HUES64 (cell line): ENCODE data around the gene LAS1L.
"Not testable (repeated sequence)": the region's sequence is repeated elsewhere in the genome, so short reads cannot be mapped to it uniquely, and the experiment has no call there.

Source experiments
- H3K27ac ChIP-seq: 2 replicates; pipeline ENCODE4 v1.7.0; 2013; ENCODE audit warnings: low read depth, low read length, inconsistent platforms
- H3K27me3 ChIP-seq: 2 replicates; pipeline ENCODE4 v1.6.1; 2013; ENCODE audit warnings: mild to moderate bottlenecking, low read length; ENCODE audit not compliant: insufficient read depth
- H3K36me3 ChIP-seq: 2 replicates; pipeline ENCODE4 v1.6.1; 2013; ENCODE audit warnings: mild to moderate bottlenecking, low read length; ENCODE audit not compliant: insufficient read depth
- H3K4me1 ChIP-seq: 2 replicates; pipeline ENCODE4 v1.6.1; 2013; ENCODE audit warnings: mild to moderate bottlenecking, low read length, moderate library complexity; ENCODE audit not compliant: insufficient read depth
- H3K4me3 ChIP-seq: 2 replicates; pipeline ENCODE4 v1.5.1; 2013; ENCODE audit warnings: mild to moderate bottlenecking, low read length, moderate library complexity
- H3K9ac ChIP-seq: 2 replicates; pipeline ENCODE4 v1.6.1; 2013; ENCODE audit warnings: mild to moderate bottlenecking, low read depth, low read length
- H3K9me3 ChIP-seq: 2 replicates; pipeline ENCODE4 v1.6.1; 2013; ENCODE audit warnings: low read depth, low read length; ENCODE audit not compliant: insufficient read depth
- WGBS: fragments of 150-250, 120-280 bp; methylation state at CpG from one replicate; pipeline ENCODE4 v1.1.7; 2013; ENCODE audit warnings: missing lambda C conversion rate; 5-methylcytosine and 5-hydroxymethylcytosine counted together

LAS1L gene

GRCh38 chrX:65516756-65517155, 17.8 kb downstream of the LAS1L start:
- Histone ChIP-seq H3K36me3 (peaks cover 85% of the 10 kb centered on the region), H3K4me1 (no peaks in the 10 kb centered on the region), H3K4me3 (no peak overlapping the region), H3K27ac (no peak overlapping the region), H3K9me3 (no peaks in the 10 kb centered on the region), H3K27me3 (no peaks in the 10 kb centered on the region), H3K9ac (no peak overlapping the region)
- WGBS: 95% methylated on average over 3 of the region's 3 CpGs

GRCh38 chrX:65513610-65514009, 21.0 kb downstream of the LAS1L start:
- H3K9ac ChIP-seq: no peak overlapping the region
- no CpG with 5 or more reads among the region's 1 CpG for WGBS
- no peaks in the 10 kb centered on the region for H3K27me3 ChIP-seq
- peaks cover 85% of the 10 kb centered on the region for H3K36me3 ChIP-seq
- no peak overlapping the region for H3K27ac ChIP-seq
- H3K9me3 ChIP-seq: no peaks in the 10 kb centered on the region
- H3K4me3 ChIP-seq: no peak overlapping the region
- H3K4me1 ChIP-seq: no peaks in the 10 kb centered on the region

GRCh38 chrX:65509400-65509799, 25.2 kb downstream of the LAS1L start:
- Histone ChIP-seq H3K9ac (no peak overlapping the region), H3K4me3 (no peak overlapping the region), H3K4me1 (peaks cover 3% of the 10 kb centered on the region; the same call in 1 of the 2 replicates), H3K27me3 (no peaks in the 10 kb centered on the region), H3K9me3 (no peaks in the 10 kb centered on the region), H3K27ac (no peak overlapping the region), H3K36me3 (peaks cover 66% of the 10 kb centered on the region)
- 90% methylated on average over 3 of the region's 4 CpGs for WGBS

- 100% methylated on average over 2 of the region's 4 CpGs for WGBS
- no peaks in the 10 kb centered on the region for H3K27me3 ChIP-seq
- H3K4me3 ChIP-seq: no peak overlapping the region
- H3K9ac ChIP-seq: no peak overlapping the region
- no peaks in the 10 kb centered on the region for H3K9me3 ChIP-seq
- H3K27ac ChIP-seq: no peak overlapping the region
- H3K4me1 ChIP-seq: peaks cover 3% of the 10 kb centered on the region; the same call in 1 of the 2 replicates
- peaks cover 60% of the 10 kb centered on the region for H3K36me3 ChIP-seq
Observed at GRCh38 chrX:65508851-65509250, 25.7 kb downstream of the LAS1L start.

DNA sequence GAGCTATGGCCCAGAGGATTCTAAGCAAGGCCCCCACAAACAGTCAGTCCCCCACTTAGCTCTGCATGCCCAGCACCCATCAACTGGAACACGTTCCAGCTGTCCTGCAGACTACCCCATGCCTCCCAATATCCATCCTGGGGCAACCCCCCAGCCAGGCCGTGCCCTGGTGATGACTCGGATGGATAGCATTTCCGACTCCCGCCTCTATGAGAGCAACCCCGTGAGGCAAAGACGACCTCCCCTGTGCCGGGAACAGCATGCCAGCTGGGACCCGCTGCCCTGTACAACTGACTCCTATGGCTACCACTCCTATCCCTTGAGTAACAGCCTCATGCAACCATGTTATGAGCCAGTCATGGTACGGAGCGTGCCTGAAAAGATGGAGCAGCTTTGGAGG, 32.0 kb downstream of the LAS1L start:
- Histone ChIP-seq H3K9ac (no peak overlapping the region), H3K27ac (no peak overlapping the region), H3K4me1 (peaks cover 3% of the 10 kb centered on the region; the same call in 1 of the 2 replicates), H3K27me3 (no peaks in the 10 kb centered on the region), H3K9me3 (no peaks in the 10 kb centered on the region), H3K4me3 (no peak overlapping the region), H3K36me3 (peaks cover 14% of the 10 kb centered on the region; the same call in 1 of the 2 replicates)
- WGBS: 82% methylated on average over 11 of the region's 11 CpGs

DNA sequence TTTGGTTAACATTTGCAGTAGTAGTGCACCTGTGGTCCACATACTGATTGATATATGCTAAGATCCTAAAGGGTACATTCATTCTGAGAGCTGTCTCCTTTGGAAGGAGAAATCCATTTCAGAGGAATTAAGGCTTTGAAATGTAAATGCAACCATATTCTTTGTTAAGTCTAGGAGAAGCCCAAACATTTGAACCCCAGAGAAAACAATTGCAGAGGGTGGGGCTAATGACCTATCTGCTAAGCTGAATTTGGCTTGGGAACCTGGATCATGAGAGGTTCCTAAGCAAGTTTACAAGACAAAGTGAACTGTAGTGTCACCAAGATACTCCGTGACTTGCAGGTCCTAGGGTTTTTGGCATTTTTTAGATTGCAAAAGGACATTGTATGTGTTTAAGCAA, 41.2 kb downstream of the LAS1L start:
- Histone ChIP-seq H3K27ac (no peak overlapping the region; the same call in 1 of the 2 replicates), H3K9ac (no peak overlapping the region), H3K27me3 (no peaks in the 10 kb centered on the region), H3K4me3 (no peak overlapping the region), H3K36me3 (no peaks in the 10 kb centered on the region), H3K9me3 (no peaks in the 10 kb centered on the region), H3K4me1 (peaks cover 7% of the 10 kb centered on the region; the same call in 1 of the 2 replicates)
- 27% methylated on average over 1 of the region's 1 CpG for WGBS

- no peaks in the 10 kb centered on the region for H3K36me3 ChIP-seq
- H3K4me1 ChIP-seq: peaks cover 7% of the 10 kb centered on the region; the same call in 1 of the 2 replicates
- no peak overlapping the region for H3K4me3 ChIP-seq
- WGBS: 89% methylated on average over 1 of the region's 3 CpGs
- H3K9me3 ChIP-seq: no peaks in the 10 kb centered on the region
- no peak overlapping the region for H3K27ac ChIP-seq
- no peaks in the 10 kb centered on the region for H3K27me3 ChIP-seq
- H3K9ac ChIP-seq: no peak overlapping the region
Observed at GRCh38 chrX:65491620-65492019, 43.0 kb downstream of the LAS1L start.

GRCh38 chrX:65488495-65488894, 46.1 kb downstream of the LAS1L start:
- no peak overlapping the region for H3K9ac ChIP-seq
- peaks cover 11% of the 10 kb centered on the region; the same call in 1 of the 2 replicates for H3K4me1 ChIP-seq
- H3K27me3 ChIP-seq: no peaks in the 10 kb centered on the region
- no peaks in the 10 kb centered on the region for H3K9me3 ChIP-seq
- no peak overlapping the region for H3K27ac ChIP-seq
- no peaks in the 10 kb centered on the region for H3K36me3 ChIP-seq
- 90% methylated on average over 5 of the region's 5 CpGs for WGBS
- no peak overlapping the region for H3K4me3 ChIP-seq

- Histone ChIP-seq H3K27ac (peak overlapping the region; percentile 71; the same call in 1 of the 2 replicates), H3K36me3 (no peaks in the 10 kb centered on the region), H3K9ac (no peak overlapping the region), H3K4me1 (peaks cover 13% of the 10 kb centered on the region), H3K4me3 (no peak overlapping the region), H3K27me3 (no peaks in the 10 kb centered on the region), H3K9me3 (no peaks in the 10 kb centered on the region)
- WGBS: 22% methylated on average over 1 of the region's 3 CpGs
Observed at GRCh38 chrX:65480960-65481359, 53.6 kb downstream of the LAS1L start.

- H3K36me3 ChIP-seq, H3K27me3 ChIP-seq, H3K4me3 ChIP-seq, H3K27ac ChIP-seq, H3K9me3 ChIP-seq, H3K9ac ChIP-seq: not testable (repeated sequence)
- H3K4me1 ChIP-seq: peaks cover 11% of the 10 kb centered on the region; the same call in 1 of the 2 replicates
- 100% methylated on average over 1 of the region's 3 CpGs for WGBS
Observed at GRCh38 chrX:65479102-65479501, 55.5 kb downstream of the LAS1L start.

DNA sequence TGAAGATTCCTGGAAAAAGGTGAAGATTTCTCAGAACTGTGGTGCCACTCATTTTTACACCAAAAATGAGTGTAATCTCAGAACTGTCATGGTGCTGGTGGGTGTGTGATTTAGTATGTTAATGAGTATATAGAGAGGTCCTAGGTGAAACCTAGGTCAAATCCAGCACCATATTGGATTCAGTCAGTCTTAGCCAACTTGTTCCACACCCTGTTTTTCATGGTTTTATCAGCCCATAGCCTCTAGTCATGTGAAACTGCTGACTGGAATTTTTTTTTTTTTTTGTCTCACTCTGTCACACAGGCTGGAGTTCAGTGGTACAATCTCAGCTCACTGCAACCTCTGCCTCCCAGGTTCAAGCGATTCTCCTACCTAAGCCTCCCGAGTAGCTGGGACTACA, 58.0 kb downstream of the LAS1L start:
- H3K27ac ChIP-seq: no peak overlapping the region
- no peaks in the 10 kb centered on the region for H3K36me3 ChIP-seq
- no peak overlapping the region for H3K9ac ChIP-seq
- 80% methylated on average over 2 of the region's 2 CpGs for WGBS
- no peak overlapping the region for H3K4me3 ChIP-seq
- no peaks in the 10 kb centered on the region for H3K27me3 ChIP-seq
- peaks cover 7% of the 10 kb centered on the region; the same call in 1 of the 2 replicates for H3K4me1 ChIP-seq
- H3K9me3 ChIP-seq: no peaks in the 10 kb centered on the region

DNA sequence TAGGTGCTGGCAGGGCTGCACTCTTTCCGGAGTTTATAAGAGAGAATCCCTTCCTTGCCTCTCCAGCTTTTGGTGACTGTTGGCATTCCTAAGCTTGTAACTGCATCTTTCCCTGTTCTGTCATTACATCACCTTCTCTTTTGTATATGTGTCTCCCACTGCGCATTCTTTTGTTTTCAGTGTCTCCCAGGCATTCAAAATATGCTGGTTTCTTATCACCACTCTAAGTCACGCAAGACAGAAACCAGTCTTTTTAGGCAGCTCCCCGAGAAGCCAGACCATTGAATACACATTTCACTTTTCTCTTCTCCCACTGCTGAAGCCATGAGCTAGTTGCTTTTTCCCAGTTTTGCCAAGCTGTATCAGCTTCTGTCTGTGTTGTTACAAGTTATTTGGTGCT, 71.0 kb downstream of the LAS1L start:
- peak overlapping the region; percentile 98 for H3K27ac ChIP-seq
- under 1% methylated on average over 4 of the region's 4 CpGs for WGBS
- peak overlapping the region; percentile 80 for H3K9ac ChIP-seq

More for the DNA sequence above, 71.0 kb downstream of the LAS1L start:
- peaks cover 18% of the 10 kb centered on the region for H3K4me1 ChIP-seq
- peak overlapping the region; percentile 4; the same call in 1 of the 2 replicates for H3K4me3 ChIP-seq
- no peaks in the 10 kb centered on the region for H3K36me3 ChIP-seq
- H3K9me3 ChIP-seq: no peaks in the 10 kb centered on the region
- H3K27me3 ChIP-seq: no peaks in the 10 kb centered on the region
